ENCODE measurements around the gene MARCKS.
A peak's percentile ranks its signal among the peaks of the same experiment; 100 is the strongest.

MARCKS gene, protein sequence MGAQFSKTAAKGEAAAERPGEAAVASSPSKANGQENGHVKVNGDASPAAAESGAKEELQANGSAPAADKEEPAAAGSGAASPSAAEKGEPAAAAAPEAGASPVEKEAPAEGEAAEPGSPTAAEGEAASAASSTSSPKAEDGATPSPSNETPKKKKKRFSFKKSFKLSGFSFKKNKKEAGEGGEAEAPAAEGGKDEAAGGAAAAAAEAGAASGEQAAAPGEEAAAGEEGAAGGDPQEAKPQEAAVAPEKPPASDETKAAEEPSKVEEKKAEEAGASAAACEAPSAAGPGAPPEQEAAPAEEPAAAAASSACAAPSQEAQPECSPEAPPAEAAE

DNA sequence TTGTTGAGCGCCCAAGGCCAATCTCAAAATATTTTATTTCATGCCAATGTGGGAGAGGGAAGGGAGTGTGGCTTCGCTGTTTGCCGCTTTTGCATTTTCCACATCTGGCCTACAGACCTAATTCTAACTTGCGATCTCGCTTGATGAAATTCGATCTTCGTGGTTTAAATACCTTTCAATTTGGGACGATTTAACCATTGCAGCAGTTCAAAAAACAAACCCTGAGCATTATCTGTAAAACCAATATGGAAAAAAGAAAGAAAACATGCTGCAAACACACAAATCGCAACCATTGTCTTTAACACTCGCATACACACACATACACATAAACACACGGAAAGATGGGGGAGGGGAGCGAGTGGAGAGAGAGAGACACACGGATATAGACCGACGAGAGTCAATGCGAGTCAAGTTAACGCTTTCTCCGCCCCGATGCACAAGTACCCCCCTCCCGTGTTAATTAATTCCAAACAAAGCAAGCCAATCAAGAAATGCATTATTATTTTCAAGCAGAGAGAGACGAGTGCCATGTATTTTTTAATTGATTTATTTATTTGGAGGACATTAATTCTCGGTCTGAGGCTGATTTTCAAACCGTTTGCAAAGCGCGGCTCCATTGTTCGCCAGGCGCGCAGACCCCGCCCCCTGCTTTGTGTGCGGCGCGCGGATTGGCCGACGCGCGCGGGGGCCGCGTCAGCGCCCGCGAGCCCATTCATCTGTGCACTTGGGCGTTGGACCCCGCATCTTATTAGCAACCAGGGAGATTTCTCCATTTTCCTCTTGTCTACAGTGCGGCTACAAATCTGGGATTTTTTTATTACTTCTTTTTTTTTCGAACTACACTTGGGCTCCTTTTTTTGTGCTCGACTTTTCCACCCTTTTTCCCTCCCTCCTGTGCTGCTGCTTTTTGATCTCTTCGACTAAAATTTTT, at the start of gene MARCKS:
MARCKS (plus strand) TSS at position 721 of the 931 bp plus-strand sequence. CDS start 401 bp downstream, outside the sequence.
- Histone ChIP-seq H3K4me2 (peak within 1 kb of the TSS; percentile 86), H3K9ac (peak within 1 kb of the TSS; percentile 43; the same call in 1 of the 2 replicates), H3K27me3 (ENCODE audit: insufficient read depth, low read depth) (no peaks in the 10 kb centered on the region), H3K79me2 (ENCODE audit: insufficient read depth, low read depth) (no peaks in the 10 kb centered on the region), H3K27ac (peak within 1 kb of the TSS; percentile 27; the same call in 1 of the 2 replicates), H3K4me1 (ENCODE audit: low read depth, poor library complexity, severe bottlenecking) (no peaks in the 10 kb centered on the region), H3K36me3 (ENCODE audit: insufficient read depth) (no peaks in the 10 kb centered on the region), H4K20me1 (ENCODE audit: insufficient read depth) (no peaks in the 10 kb centered on the region), H2AFZ (ENCODE audit: low read depth) (peak within 1 kb of the TSS; percentile 68), H3K4me3 (IDR thresholded peaks at IDR 0.05; ENCODE audit: insufficient read depth, low read depth, low read length) (no peak within 1 kb of the TSS)
- TF ChIP-seq, protein P1, sequence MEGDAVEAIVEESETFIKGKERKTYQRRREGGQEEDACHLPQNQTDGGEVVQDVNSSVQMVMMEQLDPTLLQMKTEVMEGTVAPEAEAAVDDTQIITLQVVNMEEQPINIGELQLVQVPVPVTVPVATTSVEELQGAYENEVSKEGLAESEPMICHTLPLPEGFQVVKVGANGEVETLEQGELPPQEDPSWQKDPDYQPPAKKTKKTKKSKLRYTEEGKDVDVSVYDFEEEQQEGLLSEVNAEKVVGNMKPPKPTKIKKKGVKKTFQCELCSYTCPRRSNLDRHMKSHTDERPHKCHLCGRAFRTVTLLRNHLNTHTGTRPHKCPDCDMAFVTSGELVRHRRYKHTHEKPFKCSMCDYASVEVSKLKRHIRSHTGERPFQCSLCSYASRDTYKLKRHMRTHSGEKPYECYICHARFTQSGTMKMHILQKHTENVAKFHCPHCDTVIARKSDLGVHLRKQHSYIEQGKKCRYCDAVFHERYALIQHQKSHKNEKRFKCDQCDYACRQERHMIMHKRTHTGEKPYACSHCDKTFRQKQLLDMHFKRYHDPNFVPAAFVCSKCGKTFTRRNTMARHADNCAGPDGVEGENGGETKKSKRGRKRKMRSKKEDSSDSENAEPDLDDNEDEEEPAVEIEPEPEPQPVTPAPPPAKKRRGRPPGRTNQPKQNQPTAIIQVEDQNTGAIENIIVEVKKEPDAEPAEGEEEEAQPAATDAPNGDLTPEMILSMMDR (conservative IDR thresholded peaks at IDR 0.05; ENCODE audit: low read depth, low read length) = no peak

DNA sequence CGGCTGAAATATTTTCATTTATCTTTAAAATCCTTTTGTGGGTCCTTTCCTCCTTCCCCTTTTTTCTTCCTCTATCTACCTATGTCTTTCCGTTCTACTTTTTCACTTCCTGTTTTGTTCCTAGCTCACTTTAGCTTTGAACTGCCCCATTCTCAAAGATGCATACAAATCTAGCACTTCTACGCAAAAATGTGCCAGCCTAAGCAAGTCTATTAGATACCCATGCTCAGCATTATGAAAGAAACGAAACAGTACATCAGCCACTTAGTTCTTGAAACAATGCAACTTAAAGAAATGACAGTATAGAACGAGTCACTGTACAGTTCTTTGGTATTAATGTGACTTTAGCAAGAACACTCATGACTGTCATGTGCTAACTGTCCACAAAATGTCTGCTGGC, 47.3 kb upstream of the MARCKS start:
- Histone ChIP-seq H3K4me2 (no peak overlapping the region), H3K27me3 (ENCODE audit: insufficient read depth, low read depth) (no peaks in the 10 kb centered on the region), H3K9ac (no peak overlapping the region), H2AFZ (ENCODE audit: low read depth) (no peak overlapping the region), H3K4me3 (IDR thresholded peaks at IDR 0.05; ENCODE audit: insufficient read depth, low read depth, low read length) (no peak overlapping the region), H4K20me1 (ENCODE audit: insufficient read depth) (no peaks in the 10 kb centered on the region), H3K4me1 (ENCODE audit: low read depth, poor library complexity, severe bottlenecking) (peaks cover 17% of the 10 kb centered on the region), H3K79me2 (ENCODE audit: insufficient read depth, low read depth) (no peaks in the 10 kb centered on the region), H3K27ac (no peak overlapping the region), H3K36me3 (ENCODE audit: insufficient read depth) (no peaks in the 10 kb centered on the region)
- TF ChIP-seq, protein P1 (conservative IDR thresholded peaks at IDR 0.05; ENCODE audit: low read depth, low read length) = no peak

DNA sequence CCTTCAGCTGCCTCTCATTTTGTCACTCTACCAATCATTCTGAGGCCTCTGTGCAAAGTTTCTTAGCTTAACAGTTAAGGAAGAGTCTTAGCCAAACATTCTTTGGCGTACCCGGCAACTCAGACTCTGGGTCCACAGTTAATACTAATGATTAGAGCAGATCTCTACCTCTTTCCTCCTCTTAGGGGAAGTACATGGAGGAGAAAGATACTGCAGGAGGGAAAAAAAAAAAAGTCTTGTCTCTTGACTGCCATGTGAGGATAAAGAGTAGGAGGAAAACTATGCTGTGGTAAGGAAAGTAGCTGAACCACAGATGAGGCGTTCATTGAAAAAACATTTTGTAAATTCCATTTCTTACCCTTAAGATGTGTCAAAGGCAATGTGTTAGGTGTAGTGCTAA, 44.0 kb upstream of the MARCKS start:
- H3K27ac ChIP-seq = no peak overlapping the region
- no peaks in the 10 kb centered on the region for H3K79me2 ChIP-seq (ENCODE audit: insufficient read depth, low read depth)
- no peaks in the 10 kb centered on the region for H4K20me1 ChIP-seq (ENCODE audit: insufficient read depth)
- H3K27me3 ChIP-seq (ENCODE audit: insufficient read depth, low read depth) = no peaks in the 10 kb centered on the region
- no peak overlapping the region for H3K9ac ChIP-seq
- no peak overlapping the region for H2AFZ ChIP-seq (ENCODE audit: low read depth)
- no peaks in the 10 kb centered on the region for H3K36me3 ChIP-seq (ENCODE audit: insufficient read depth)
- TF ChIP-seq, protein P1 (conservative IDR thresholded peaks at IDR 0.05; ENCODE audit: low read depth, low read length) = no peak
- no peak overlapping the region for H3K4me2 ChIP-seq
- peaks cover 6% of the 10 kb centered on the region for H3K4me1 ChIP-seq (ENCODE audit: low read depth, poor library complexity, severe bottlenecking)
- no peak overlapping the region for H3K4me3 ChIP-seq (IDR thresholded peaks at IDR 0.05; ENCODE audit: insufficient read depth, low read depth, low read length)

DNA sequence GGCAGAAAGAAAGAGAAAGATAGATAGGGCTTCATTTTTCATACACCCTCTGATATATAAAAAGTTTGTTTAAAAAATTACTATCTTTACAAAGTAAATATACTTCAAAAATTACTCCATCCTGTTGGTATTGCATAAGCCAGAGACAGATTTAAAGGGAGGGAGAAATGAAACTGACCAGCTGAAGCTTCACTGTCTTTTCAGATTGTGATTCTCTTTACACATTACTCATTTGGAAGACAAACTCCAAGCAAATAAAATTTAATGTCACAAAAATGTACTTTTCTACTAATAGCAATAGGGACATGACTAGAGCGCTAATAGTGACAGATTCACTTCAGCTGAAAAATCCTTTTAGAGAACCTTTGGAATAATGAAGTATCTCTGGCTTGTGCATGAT, 38.6 kb upstream of the MARCKS start:
- no peak overlapping the region for H3K27ac ChIP-seq
- no peak overlapping the region for H3K4me2 ChIP-seq
- H2AFZ ChIP-seq (ENCODE audit: low read depth) = no peak overlapping the region
- no peaks in the 10 kb centered on the region for H3K79me2 ChIP-seq (ENCODE audit: insufficient read depth, low read depth)
- no peaks in the 10 kb centered on the region for H3K4me1 ChIP-seq (ENCODE audit: low read depth, poor library complexity, severe bottlenecking)
- H3K36me3 ChIP-seq (ENCODE audit: insufficient read depth) = no peaks in the 10 kb centered on the region
- H3K4me3 ChIP-seq (IDR thresholded peaks at IDR 0.05; ENCODE audit: insufficient read depth, low read depth, low read length) = no peak overlapping the region
- TF ChIP-seq, protein P1 (conservative IDR thresholded peaks at IDR 0.05; ENCODE audit: low read depth, low read length) = no peak
- H4K20me1 ChIP-seq (ENCODE audit: insufficient read depth) = no peaks in the 10 kb centered on the region
- H3K27me3 ChIP-seq (ENCODE audit: insufficient read depth, low read depth) = no peaks in the 10 kb centered on the region
- no peak overlapping the region for H3K9ac ChIP-seq

Data from KMS-11 (cell line).